CD4-positive, alpha-beta T cell treated with Interleukin-2 at 100 ng/mL for 4 hours (primary cell): ENCODE results near the gene KLF13.
A peak's percentile ranks its signal among the peaks of the same experiment; 100 is the strongest.

Experiments used
- DNase-seq: peaks from one replicate; pipeline ENCODE4 v3.0.0-alpha.2; 2020; ENCODE audit warnings: low spot score

Gene KLF13

GRCh38 chr15:31362886-31363285 lies 36.3 kb downstream of the KLF13 start:
- no peak for DNase-seq

GRCh38 chr15:31364301-31365031 lies 37.8 kb downstream of the KLF13 start:
- DNase-seq: no peak

GRCh38 chr15:31365032-31365654 lies 38.5 kb downstream of the KLF13 start:
- DNase-seq: no peak

- peak; percentile 78 for DNase-seq
Observed at GRCh38 chr15:31365655-31366127, 39.1 kb downstream of the KLF13 start.

GRCh38 chr15:31366169-31366734 lies 39.6 kb downstream of the KLF13 start:
- DNase-seq: no peak

DNA sequence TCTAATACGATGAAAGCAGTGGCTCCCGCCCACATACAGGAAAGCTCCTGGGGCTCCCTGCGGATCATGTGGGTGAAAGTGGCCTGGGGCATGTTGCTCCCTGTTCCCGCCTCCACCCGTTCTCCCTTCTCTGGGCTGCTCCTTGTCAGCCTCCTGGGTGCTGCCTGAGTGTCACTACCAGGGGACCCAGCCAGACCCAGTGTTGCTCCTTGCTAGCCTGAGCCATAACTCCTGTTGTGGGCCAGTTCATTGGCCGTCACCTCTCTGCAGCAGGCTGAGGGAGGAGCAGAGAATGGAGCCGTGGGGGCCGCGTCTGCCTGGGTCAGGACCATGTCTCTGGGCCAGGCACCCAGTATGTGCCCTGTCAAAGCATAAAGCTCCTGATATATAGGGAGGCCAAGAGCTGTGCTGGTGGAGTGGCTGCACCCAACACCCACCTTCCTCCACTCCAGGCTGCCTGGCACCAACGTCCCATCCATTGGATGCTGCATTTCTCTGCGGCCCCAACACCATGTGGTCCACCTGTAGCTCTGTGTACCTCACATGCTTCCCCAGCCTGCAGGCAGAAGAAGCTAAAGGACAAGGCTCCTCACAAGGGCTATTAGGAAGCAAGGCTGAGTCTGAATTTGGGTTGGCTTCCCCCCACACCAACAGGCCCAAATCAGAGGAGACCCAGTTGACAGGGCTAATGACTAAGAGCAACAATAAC lies 40.5 kb downstream of the KLF13 start:
- DNase-seq: no peak

GRCh38 chr15:31367730-31368344 lies 41.2 kb downstream of the KLF13 start:
- no peak for DNase-seq

GRCh38 chr15:31369727-31370126 lies 43.1 kb downstream of the KLF13 start:
- DNase-seq: no peak

DNA sequence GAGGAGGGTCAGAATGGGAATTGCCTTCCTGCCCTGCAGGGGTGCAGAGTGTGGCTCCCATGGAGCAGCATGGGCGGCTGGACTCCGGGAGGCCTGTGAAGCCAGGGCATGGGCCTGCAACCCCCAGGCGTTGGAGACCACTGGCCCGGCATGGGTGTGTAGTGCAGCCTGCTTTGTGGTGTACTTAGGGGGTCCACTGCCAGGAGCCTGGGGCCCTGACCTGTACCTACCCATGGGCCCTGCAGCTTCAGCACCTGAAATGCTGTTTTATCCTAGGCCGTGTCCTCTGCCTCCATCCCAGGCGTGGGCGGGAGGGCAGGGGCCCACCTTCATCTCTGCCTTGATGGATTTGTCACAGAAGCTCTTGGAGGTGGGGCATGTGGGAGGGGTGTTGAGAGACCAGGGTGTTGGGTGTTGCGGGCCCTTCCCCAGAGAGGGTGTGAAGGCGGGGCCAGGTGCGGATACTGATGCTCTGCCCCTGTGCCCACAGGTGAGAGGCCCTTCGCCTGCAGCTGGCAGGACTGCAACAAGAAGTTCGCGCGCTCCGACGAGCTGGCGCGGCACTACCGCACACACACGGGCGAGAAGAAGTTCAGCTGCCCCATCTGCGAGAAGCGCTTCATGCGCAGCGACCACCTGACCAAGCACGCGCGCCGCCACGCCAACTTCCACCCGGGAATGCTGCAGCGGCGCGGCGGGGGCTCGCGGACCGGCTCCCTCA lies 45.0 kb downstream of the KLF13 start:
- DNase-seq: no peak

DNA sequence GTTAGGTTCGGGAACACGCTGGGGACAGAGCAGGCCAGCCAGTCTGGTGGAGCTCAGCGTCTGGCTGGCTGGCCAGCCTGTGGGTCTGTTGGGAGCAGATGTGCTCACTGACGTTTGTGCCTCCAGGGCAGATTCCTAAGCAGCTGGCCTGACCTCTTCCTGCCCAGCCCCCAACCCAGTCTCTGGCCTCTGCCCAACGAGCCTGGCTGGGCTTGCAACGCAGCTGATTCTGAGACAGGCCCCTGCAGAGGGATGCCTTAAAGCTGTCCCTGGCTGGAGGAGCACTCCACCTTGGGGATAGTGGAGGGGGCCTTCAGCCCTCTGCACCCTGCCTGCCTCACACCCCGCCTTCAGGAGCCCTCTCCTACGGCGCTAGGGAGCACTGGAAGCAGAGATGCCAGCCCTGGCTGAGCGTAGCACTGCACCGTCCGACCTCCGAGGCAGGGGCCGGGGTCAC lies 46.0 kb downstream of the KLF13 start:
- DNase-seq: no peak

DNA sequence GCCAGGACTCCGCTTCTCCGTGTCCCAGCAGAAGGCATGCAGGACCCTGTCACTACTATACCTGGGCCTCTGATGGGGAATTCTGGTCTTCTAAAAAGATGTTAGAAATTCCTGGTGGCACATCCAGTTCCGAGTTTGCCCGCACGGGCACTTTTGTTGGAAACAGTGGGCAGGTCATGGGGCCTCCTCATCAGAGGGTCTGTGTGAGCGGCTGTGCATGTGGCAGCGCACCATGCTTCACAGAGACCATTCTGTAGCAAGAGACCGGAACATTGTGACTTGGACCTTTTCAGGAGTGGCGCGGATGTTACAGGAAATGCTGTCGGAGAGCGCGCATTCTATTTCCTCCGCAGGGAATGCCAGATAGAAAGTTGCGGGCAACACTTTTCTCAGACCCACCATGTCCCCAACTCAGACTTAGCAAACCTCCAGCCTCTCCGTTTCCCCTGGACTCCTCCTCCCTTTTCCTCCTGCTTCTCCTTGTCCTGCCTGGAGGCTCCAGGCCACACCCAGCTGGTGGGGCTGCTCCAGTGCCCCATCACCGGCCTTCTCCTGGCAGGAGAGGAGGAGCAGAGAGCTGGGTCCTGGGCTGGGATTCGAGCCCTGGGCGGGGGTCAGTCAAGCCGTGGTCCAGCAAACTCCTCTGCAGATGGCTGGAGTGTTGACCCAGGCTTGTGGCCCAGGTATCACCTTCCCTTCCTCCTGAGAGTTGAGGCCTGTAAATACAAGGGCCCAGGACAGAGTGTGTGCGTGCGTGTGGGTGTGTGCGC lies 46.6 kb downstream of the KLF13 start:
- DNase-seq: no peak

- no peak for DNase-seq
Observed at GRCh38 chr15:31373970-31374369, 47.3 kb downstream of the KLF13 start.

DNA sequence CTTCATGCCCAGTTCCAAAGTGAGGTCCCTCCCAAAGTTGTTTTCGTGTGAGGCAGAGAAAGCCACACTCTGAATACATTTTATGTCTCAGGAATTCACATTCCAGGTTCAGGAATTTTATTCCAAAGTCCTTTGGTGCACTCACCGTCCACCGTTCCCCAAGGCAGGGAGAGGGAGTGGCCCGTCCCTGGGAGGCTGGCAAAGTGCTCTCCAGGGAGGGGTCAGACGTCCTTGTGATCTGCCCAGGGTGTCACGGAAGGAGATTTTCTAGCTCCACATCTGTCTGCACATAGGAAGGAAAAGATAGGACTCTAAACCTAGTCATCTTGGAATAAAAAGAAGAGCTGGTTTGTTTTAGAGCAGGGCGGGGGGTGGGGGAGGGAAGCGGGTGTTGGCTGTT lies 47.9 kb downstream of the KLF13 start:
- no peak for DNase-seq

DNA sequence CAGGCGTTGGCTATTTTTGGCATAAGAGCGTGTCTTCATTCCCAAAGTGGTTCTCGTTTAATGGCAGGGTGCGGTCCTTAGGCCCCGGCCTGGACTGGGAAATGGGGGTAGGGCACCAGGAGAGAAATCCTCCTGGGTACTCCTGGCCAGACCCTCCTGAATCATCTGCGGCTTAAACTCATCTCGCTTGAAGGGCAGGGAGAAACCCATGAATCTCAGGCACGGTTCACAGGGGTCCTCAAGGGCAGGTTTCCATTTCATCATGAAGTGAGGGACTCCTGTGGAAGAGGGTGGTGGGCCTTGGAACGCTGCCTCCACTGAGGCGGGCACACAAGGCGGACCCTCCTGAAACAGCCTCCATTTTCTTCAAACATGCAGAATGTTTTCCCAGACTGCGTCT lies 48.4 kb downstream of the KLF13 start:
- no peak for DNase-seq

- no peak for DNase-seq
Observed at GRCh38 chr15:31375772-31376171, 49.1 kb downstream of the KLF13 start.

DNA sequence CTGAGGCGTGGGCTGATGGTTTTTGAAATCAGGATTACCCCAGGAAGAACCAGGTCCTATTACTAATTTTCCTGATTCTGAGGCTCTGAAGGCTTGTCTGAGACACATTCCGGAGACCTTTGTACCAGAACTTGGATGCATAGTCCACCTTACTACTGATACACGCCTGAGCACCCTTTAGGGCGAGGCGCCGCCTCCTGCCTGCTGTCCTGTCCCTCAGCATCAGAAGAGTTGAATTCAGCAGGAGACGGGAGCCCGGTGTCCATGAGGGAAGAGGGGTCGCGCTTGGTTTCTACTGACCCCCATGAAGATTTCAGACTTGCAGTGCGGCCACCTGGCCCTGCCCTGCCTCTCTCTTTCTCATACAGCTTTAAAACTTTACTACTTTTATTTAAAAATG lies 49.9 kb downstream of the KLF13 start:
- DNase-seq: no peak

- no peak for DNase-seq
Observed at GRCh38 chr15:31377030-31377429, 50.4 kb downstream of the KLF13 start.

DNA sequence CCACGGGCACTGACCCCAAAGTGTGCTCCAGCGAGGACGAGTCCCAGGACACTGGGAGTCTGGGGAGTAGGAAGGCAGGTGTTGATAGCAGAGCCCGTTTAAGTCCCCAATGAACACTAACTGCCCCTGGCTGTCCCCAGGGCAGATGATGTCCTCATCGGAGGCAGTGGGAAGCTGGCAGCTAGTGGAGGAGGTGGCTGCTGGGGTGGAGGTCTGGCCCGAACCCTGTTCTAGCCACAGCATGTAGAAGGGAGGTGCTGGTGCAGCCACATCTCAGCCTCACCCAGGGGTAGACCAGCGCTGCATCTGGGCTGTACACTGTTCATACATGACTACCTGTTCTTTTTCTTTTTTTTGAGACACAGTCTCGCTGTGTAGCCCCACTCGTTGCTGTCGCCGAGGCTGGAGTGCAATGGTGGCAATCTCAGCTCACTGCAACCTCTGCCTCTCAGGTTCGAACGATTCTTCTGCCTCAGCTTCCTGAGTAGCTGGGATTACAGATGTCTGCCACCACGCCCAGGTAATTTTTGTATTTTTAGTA lies 51.8 kb downstream of the KLF13 start:
- no peak for DNase-seq

DNA sequence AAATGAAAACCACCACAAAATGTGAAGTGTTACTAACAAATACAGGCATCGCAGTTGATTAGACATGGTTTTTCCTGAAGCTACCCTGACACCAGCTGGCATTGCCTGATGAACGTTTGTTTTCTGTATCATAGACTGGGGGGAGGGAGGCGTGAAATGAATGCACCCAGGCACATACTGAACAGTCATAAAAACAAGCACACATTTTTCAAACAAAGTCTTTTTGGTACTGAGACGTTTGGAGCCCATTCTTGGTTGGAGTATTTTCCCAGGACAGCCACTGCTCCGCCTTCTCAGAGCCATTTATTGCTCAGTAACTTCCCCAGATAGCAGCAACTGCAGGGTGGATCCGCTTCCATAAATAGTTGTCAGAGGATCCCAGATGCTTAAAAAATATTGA lies 52.4 kb downstream of the KLF13 start:
- DNase-seq: no peak

- no peak for DNase-seq
Observed at GRCh38 chr15:31379577-31379976, 52.9 kb downstream of the KLF13 start.
